IMR-90 (cell line): ENCODE data around the gene MBLAC2. TPM values are rescaled to one million over a fixed set of nuclear protein-coding genes. Genes with fewer than 3 reads are reported as not detected.

Source experiments
- ATAC-seq: fragments of 200-7000 bp; cut with Tn5 transposase; 2 replicates; pipeline ENCODE4 v1.9.1; 2020; ENCODE audit warnings: low read depth, mild to moderate bottlenecking, moderate library complexity
- BruUV-seq: library from RNA; stranded (reverse); fragments of 400-500 nt; replicated peaks from 2 replicates; lab custom pipeline; 2021; lab: Mats Ljungman, UMichigan
- CTCF ChIA-PET: fragments of 300-600 bp; formaldehyde crosslinking; extraction: SDS; loops from one replicate; lab custom pipeline; 2021; ENCODE audit warnings: antibody characterized with exemption; lab: Yijun Ruan, JAX
- POLR2A ChIA-PET: fragments of 300-600 bp; sonication (Branson Sonifier 250); formaldehyde crosslinking; loops from one replicate; lab custom pipeline; 2022; ENCODE audit warnings: antibody characterized with exemption; ENCODE audit not compliant: unreplicated experiment; lab: Charles Lee
- DNase-seq: peaks from one replicate; pipeline ENCODE4 v3.0.0; 2013
- H2AFZ ChIP-seq: replicated peaks from 2 replicates; pipeline ENCODE3; 2013; ENCODE audit warnings: low read length, mild to moderate bottlenecking; ENCODE audit not compliant: poor library complexity
- H2AK5ac ChIP-seq: 2 replicates; pipeline ENCODE4 v1.6.1; 2013; ENCODE audit warnings: low read depth, low read length, inconsistent platforms
- H2AK9ac ChIP-seq: replicated peaks from 2 replicates; pipeline ENCODE3; 2013; ENCODE audit warnings: mild to moderate bottlenecking, low read depth, low read length, moderate library complexity; ENCODE audit not compliant: poor library complexity
- H2BK120ac ChIP-seq: 2 replicates; pipeline ENCODE4 v1.6.1; 2013; ENCODE audit warnings: low read depth, low read length, inconsistent platforms
- H2BK15ac ChIP-seq: 3 replicates; pipeline ENCODE4 v1.6.1; 2013; ENCODE audit warnings: low read depth, low read length, inconsistent platforms
- H2BK20ac ChIP-seq: 2 replicates; pipeline ENCODE4 v1.6.1; 2013; ENCODE audit warnings: low read depth, mild to moderate bottlenecking, inconsistent platforms, low read length, moderate library complexity
- H2BK5ac ChIP-seq: 2 replicates; pipeline ENCODE4 v1.6.1; 2013; ENCODE audit warnings: mild to moderate bottlenecking, low read depth, low read length, inconsistent platforms; ENCODE audit not compliant: poor library complexity, severe bottlenecking
- H3K14ac ChIP-seq: replicated peaks from 2 replicates; pipeline ENCODE4 v1.6.1; 2013; ENCODE audit warnings: low read depth, low read length, inconsistent platforms
- H3K18ac ChIP-seq: 2 replicates; pipeline ENCODE4 v1.6.1; 2013; ENCODE audit warnings: low read depth, low read length, control low read depth
- H3K23ac ChIP-seq: 2 replicates; pipeline ENCODE4 v1.6.1; 2013; ENCODE audit warnings: low read depth, low read length, inconsistent platforms
- H3K27ac ChIP-seq: 2 replicates; pipeline ENCODE4 v1.5.1; 2013; ENCODE audit warnings: mild to moderate bottlenecking, control low read depth, low read length; ENCODE audit not compliant: insufficient read depth
- H3K27me3 ChIP-seq: 2 replicates; pipeline ENCODE4 v1.6.1; 2013; ENCODE audit warnings: low read length; ENCODE audit not compliant: control insufficient read depth, insufficient read depth
- H3K36me3 ChIP-seq: 2 replicates; pipeline ENCODE4 v1.6.1; 2013; ENCODE audit warnings: low read length, mixed read lengths; ENCODE audit not compliant: control insufficient read depth, insufficient read depth
- H3K4ac ChIP-seq: 2 replicates; pipeline ENCODE4 v1.6.1; 2013; ENCODE audit warnings: low read depth, low read length, inconsistent platforms
- H3K4me1 ChIP-seq: 2 replicates; pipeline ENCODE4 v1.6.1; 2013; ENCODE audit warnings: low read length, mixed read lengths; ENCODE audit not compliant: control insufficient read depth, insufficient read depth
- H3K4me2 ChIP-seq: 2 replicates; pipeline ENCODE4 v1.6.1; 2013; ENCODE audit warnings: low read depth, mild to moderate bottlenecking, control low read depth, low read length, moderate library complexity
- H3K4me3 ChIP-seq: 2 replicates; pipeline ENCODE4 v1.5.1; 2013; ENCODE audit warnings: low read depth, mild to moderate bottlenecking, control low read depth, low read length, moderate library complexity; ENCODE audit not compliant: insufficient read depth
- H3K56ac ChIP-seq: 2 replicates; pipeline ENCODE4 v1.6.1; 2013; ENCODE audit warnings: low read length, inconsistent platforms; ENCODE audit not compliant: insufficient read depth; ENCODE audit errors: extremely low read depth
- H3K79me1 ChIP-seq, 2 experiments: 2 replicates each; pipeline ENCODE4 v1.6.1; 2013; ENCODE audit warnings: low read length in 2 of 2, inconsistent platforms in 1 of 2, low read depth in 1 of 2
- H3K9ac ChIP-seq: 2 replicates; pipeline ENCODE4 v1.6.1; 2013; ENCODE audit warnings: low read depth, low read length, control low read depth
- H3K9me1 ChIP-seq: 2 replicates; pipeline ENCODE4 v1.6.1; 2013; ENCODE audit warnings: low read length, inconsistent platforms; ENCODE audit not compliant: insufficient read depth
- H3K9me3 ChIP-seq: 2 replicates; pipeline ENCODE4 v1.6.1; 2013; ENCODE audit warnings: low read length; ENCODE audit not compliant: control insufficient read depth, insufficient read depth
- H4K20me1 ChIP-seq: 2 replicates; pipeline ENCODE4 v1.6.1; 2013; ENCODE audit warnings: low read length, inconsistent platforms; ENCODE audit not compliant: insufficient read depth
- H4K5ac ChIP-seq: 2 replicates; pipeline ENCODE4 v1.6.1; 2013; ENCODE audit warnings: mild to moderate bottlenecking, low read depth, low read length, control low read depth
- H4K8ac ChIP-seq, 2 experiments: 2 replicates each; pipeline ENCODE4 v1.6.1; 2013; ENCODE audit warnings: low read depth in 2 of 2, low read length in 2 of 2, control low read depth in 1 of 2, inconsistent platforms in 1 of 2
- H4K91ac ChIP-seq: 2 replicates; pipeline ENCODE4 v1.6.1; 2013; ENCODE audit warnings: low read depth, low read length, inconsistent platforms; ENCODE audit not compliant: insufficient read depth
- POLR2A ChIP-seq: IDR thresholded peaks from 2 replicates; pipeline ENCODE4 v1.6.1; 2012; ENCODE audit warnings: mild to moderate bottlenecking, low read depth, low read length
- RFX5 ChIP-seq: IDR thresholded peaks from 2 replicates; pipeline ENCODE4 v1.8.0; 2012; ENCODE audit warnings: low read depth, mild to moderate bottlenecking, low read length, moderate library complexity
- WGBS, 2 experiments: methylation state at CpG; one replicate each; pipeline versions ENCODE4 v1.1.5 to v1.1.7; 2013; ENCODE audit warnings: missing lambda C conversion rate in 2 of 2; ENCODE audit not compliant: insufficient read length in 1 of 2; ENCODE audit errors: extremely low coverage in 2 of 2; 5-methylcytosine and 5-hydroxymethylcytosine counted together
- dilution Hi-C: fragments of 300-500 bp; cut with HindIII; formaldehyde crosslinking; loops from one replicate; pipeline ENCODE4 v1.14.3; 2018; ENCODE audit warnings: low sequenced_read_pairs; ENCODE audit not compliant: unreplicated experiment
- in situ Hi-C: fragments of 300-500 bp; cut with MboI; formaldehyde crosslinking; loops from 3 replicates; pipeline ENCODE4 v1.14.3; 2019; ENCODE audit warnings: low sequenced_read_pairs, inconsistent platforms, mixed read lengths
- intact Hi-C: fragments of 100-400 bp; cut with micrococcal nuclease; formaldehyde crosslinking; loops from 2 replicates; pipeline ENCODE4 v1.10.0; 2022
- polyA plus RNA-seq, 3 experiments: library from polyadenylated mRNA; depleted of rRNA; stranded (reverse); fragments of >200 nt; gene quantifications; 2 replicates each; pipeline ENCODE4 v1.2.3, GENCODE V29; 2012; ENCODE audit warnings: low replicate concordance in 1 of 3
- total RNA-seq: library from RNA; depleted of rRNA; stranded (reverse); fragments of >200 nt; gene quantifications from 2 replicates; pipeline ENCODE4 v1.2.3, GENCODE V29; 2012; rRNA removed

The MBLAC2 gene
- total and polyA plus RNA-seq, 2 of the 4 experiments (the other 2 are of a cell fraction), result 3.0 to 3.2 TPM

DNA sequence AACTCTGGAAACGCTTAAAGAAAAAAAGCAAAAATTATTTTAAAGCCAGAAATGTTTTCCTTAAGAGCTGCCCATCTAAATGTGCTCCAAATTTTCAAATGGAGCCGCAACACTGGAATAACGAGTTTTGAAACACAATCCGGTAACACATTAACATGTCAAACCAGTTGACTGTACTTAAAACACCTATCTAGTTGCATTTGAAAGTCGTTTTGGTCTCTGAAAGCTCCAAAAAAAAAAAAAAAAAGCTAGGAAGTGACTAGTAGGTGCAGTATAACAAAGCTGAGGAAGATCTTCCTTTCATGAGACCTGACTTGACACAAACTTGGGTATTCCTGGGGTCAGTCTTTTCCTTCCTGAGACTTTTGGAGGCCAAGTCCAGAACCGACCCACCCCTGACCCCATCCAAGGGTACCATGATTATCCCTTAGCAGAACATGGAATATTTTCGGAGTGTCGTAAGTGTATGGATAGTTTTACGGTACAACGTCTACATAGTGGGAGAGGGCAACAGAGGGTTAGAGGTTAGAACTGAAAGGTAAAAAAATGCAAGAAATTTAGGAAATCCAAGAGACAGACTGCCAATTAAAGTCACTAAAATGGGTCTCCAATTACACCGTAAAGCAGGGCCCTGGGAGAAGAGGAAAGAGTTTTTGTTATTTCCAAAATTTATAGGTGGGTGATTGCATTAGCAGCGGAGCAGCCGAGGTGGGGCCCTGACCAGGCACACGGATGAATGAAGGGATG is 65.8 kb downstream of the MBLAC2 start:
- Histone ChIP-seq H4K91ac (peak overlapping the region; percentile 19; the same call in 1 of the 2 replicates), H3K23ac (peak overlapping the region; percentile 55), H2BK120ac (no peak overlapping the region), H3K36me3 (no peaks in the 10 kb centered on the region; the same call in 1 of the 2 replicates), H2BK15ac (no peak overlapping the region), H2AK5ac (no peak overlapping the region), H3K27ac (peak overlapping the region; percentile 22), H3K14ac (peak overlapping the region; percentile 90), H4K5ac (peak overlapping the region; percentile 59), H3K27me3 (no peaks in the 10 kb centered on the region), H2AK9ac (no peak overlapping the region), H3K4ac (peak overlapping the region; percentile 74), H3K4me3 (peak overlapping the region; percentile 66), H3K9me3 (no peaks in the 10 kb centered on the region), H4K20me1 (no peaks in the 10 kb centered on the region), H2BK20ac (no peak overlapping the region), H3K4me1 (no peaks in the 10 kb centered on the region; the same call in 1 of the 2 replicates), H3K56ac (peak overlapping the region; percentile 76; the same call in 1 of the 2 replicates), H3K9ac (peak overlapping the region; percentile 90), H3K18ac (no peak overlapping the region), H2BK5ac (peak overlapping the region; percentile 23), H2AFZ (peak overlapping the region; percentile 92), H3K79me1 (peaks cover 10 to 13% of the 10 kb centered on the region in 2 experiments; a peak in 3 of 4 replicates), H3K4me2 (peak overlapping the region; percentile 94), H4K8ac (peak overlapping the region; percentile 66 to 86), H3K9me1 (no peaks in the 10 kb centered on the region)
- BruUV-seq, result no TSS peak
- in situ Hi-C loops (no loop called here), intact Hi-C loops (loop anchor here (5.0 kb wide), 1 partner anchor 64 kb away; the partner anchor contains the start of genes MBLAC2 and POLR3G), dilution Hi-C loops (no loop called here)
- TF ChIP-seq RFX5 (no peak), POLR2A (peak; percentile 82)
- ChIA-PET CTCF (interaction anchor here (1.6 kb wide), 1 partner anchor 22 kb away, joined by 5 read pairs; no protein-coding TSS in a partner anchor), POLR2A (interaction anchor here (0.6 kb wide), 1 partner anchor 343 kb away, joined by 3 read pairs; no protein-coding TSS in a partner anchor)
- DNase-seq (no peak), ATAC-seq (no peak)
- no CpG with 5 or more reads among the region's 14 CpGs for WGBS, 2 experiments

Other genes with a start within 250 kb of the MBLAC2 start
- gene CETN3, start 65.0 kb downstream of the MBLAC2 start, total RNA-seq, result 1.1 and 2.5 TPM in 2 replicates
- gene CETN3, start 65.0 kb downstream of the MBLAC2 start, polyA plus RNA-seq (2012; rRNA removed), result 5.9 and 6.5 TPM in 2 replicates
- 10.6 and 15.6 TPM in 2 replicates for gene POLR3G, start 93 bp upstream of the MBLAC2 start, total RNA-seq
- gene POLR3G, start 93 bp upstream of the MBLAC2 start, polyA plus RNA-seq (2012; rRNA removed), result 11.5 and 11.6 TPM in 2 replicates
- gene LYSMD3, start 54.8 kb upstream of the MBLAC2 start, total RNA-seq, result 21.1 and 35.6 TPM in 2 replicates
- 7.7 and 10.2 TPM in 2 replicates for gene LYSMD3, start 54.8 kb upstream of the MBLAC2 start, polyA plus RNA-seq (2012; rRNA removed)
- under 0.01 TPM in 2 replicates for gene ADGRV1, start 84.0 kb upstream of the MBLAC2 start, total RNA-seq
- gene ADGRV1, start 84.0 kb upstream of the MBLAC2 start, polyA plus RNA-seq (2012; rRNA removed), result 0.09 TPM in 1 of 2 replicates, not detected in the other